Fibroblast of peridontal ligament (primary cell): ENCODE measurements around the gene RHOXF2B.
"Not testable (repeated sequence)": the region's sequence is repeated elsewhere in the genome, so short reads cannot be mapped to it uniquely, and the experiment has no call there.

Source experiments
- DNase-seq: peaks from one replicate; pipeline ENCODE4 v3.0.0-alpha.2; 2010; ENCODE audit errors: extremely low read depth

RHOXF2B gene

GRCh38 chrX:120077590-120077989, at the start of gene RHOXF2B:
Gene RHOXF2B (minus strand): TSS chrX:120077690. CDS start chrX:120077552, 138 bp downstream.
- DNase-seq, result not testable (repeated sequence)

GRCh38 chrX:120125444-120125843, 48.0 kb upstream of the RHOXF2B start:
- DNase-seq, result peak; percentile 2

GRCh38 chrX:120120223-120120622, 42.7 kb upstream of the RHOXF2B start:
- no peak for DNase-seq

- DNase-seq, result no peak
Measured at GRCh38 chrX:120115438-120115963, 38.0 kb upstream of the RHOXF2B start, which contains the start of gene RHOXF1. Gene RHOXF1 (minus strand): TSS chrX:120115913. CDS start chrX:120115862, 51 bp downstream.

GRCh38 chrX:120111611-120112010, 34.1 kb upstream of the RHOXF2B start:
- no peak for DNase-seq

- DNase-seq, result no peak
Measured at GRCh38 chrX:120109378-120109777, 31.9 kb upstream of the RHOXF2B start.

GRCh38 chrX:120104707-120105106, 27.2 kb upstream of the RHOXF2B start:
- not testable (repeated sequence) for DNase-seq

GRCh38 chrX:120101057-120101456, 23.6 kb upstream of the RHOXF2B start:
- DNase-seq, result not testable (repeated sequence)

GRCh38 chrX:120090208-120090607, 12.7 kb upstream of the RHOXF2B start:
- no peak for DNase-seq

- no peak for DNase-seq
Measured at GRCh38 chrX:120087289-120088017, 10.0 kb upstream of the RHOXF2B start.

GRCh38 chrX:120085553-120086185, 8.2 kb upstream of the RHOXF2B start:
- not testable (repeated sequence) for DNase-seq

- DNase-seq, result not testable (repeated sequence)
Measured at GRCh38 chrX:120066169-120066568, 11.3 kb downstream of the RHOXF2B start.

- not testable (repeated sequence) for DNase-seq
Measured at GRCh38 chrX:120042712-120043111, 34.8 kb downstream of the RHOXF2B start.

GRCh38 chrX:120042247-120042646, 35.2 kb downstream of the RHOXF2B start:
- not testable (repeated sequence) for DNase-seq

GRCh38 chrX:120040176-120040575, 37.3 kb downstream of the RHOXF2B start:
- DNase-seq, result not testable (repeated sequence)

GRCh38 chrX:120039087-120039733, 38.3 kb downstream of the RHOXF2B start:
- DNase-seq, result not testable (repeated sequence)

GRCh38 chrX:120036704-120037103, 40.8 kb downstream of the RHOXF2B start:
- no peak for DNase-seq

- not testable (repeated sequence) for DNase-seq
Measured at GRCh38 chrX:120035522-120036309, 41.8 kb downstream of the RHOXF2B start.

- no peak for DNase-seq
Measured at GRCh38 chrX:120029354-120029753, 48.1 kb downstream of the RHOXF2B start.

- DNase-seq, result no peak
Measured at GRCh38 chrX:120023259-120023658, 54.2 kb downstream of the RHOXF2B start.

GRCh38 chrX:120022763-120023162, 54.7 kb downstream of the RHOXF2B start:
- no peak for DNase-seq
